GM12873 (cell line): ENCODE data around the gene PLEKHG1.

Experiments used
- CTCF ChIP-seq: IDR thresholded peaks from 2 replicates; pipeline ENCODE4 v1.5.1; 2012; ENCODE audit warnings: low read depth, mild to moderate bottlenecking, moderate library complexity, low read length, control low read depth; ENCODE audit not compliant: insufficient read depth; ENCODE audit errors: missing control alignments

The PLEKHG1 gene

GRCh38 chr6:150638765-150639164, 39.1 kb downstream of the PLEKHG1 start:
- TF ChIP-seq CTCF: no peak

- TF ChIP-seq CTCF: no peak
Measured at GRCh38 chr6:150639823-150640331, 40.2 kb downstream of the PLEKHG1 start.

- no peak for TF ChIP-seq CTCF
Measured at GRCh38 chr6:150640556-150641209, 41.0 kb downstream of the PLEKHG1 start.

- TF ChIP-seq CTCF: no peak
Measured at GRCh38 chr6:150641398-150642139, 41.9 kb downstream of the PLEKHG1 start.

GRCh38 chr6:150646228-150646627, 46.5 kb downstream of the PLEKHG1 start:
- no peak for TF ChIP-seq CTCF

- TF ChIP-seq CTCF: no peak
Measured at GRCh38 chr6:150647051-150647450, 47.4 kb downstream of the PLEKHG1 start.
